Purkinje cell (primary cell): Measurements from ENCODE around the gene MRPS11. TPM values are rescaled to one million over a fixed set of nuclear protein-coding genes. Genes with fewer than 3 reads are reported as not detected.

Source experiments
- polyA plus RNA-seq: library from polyadenylated mRNA; unstranded; fragments of >200 nt; fragmentation: Nextera tagmentation; gene quantifications from 2 replicates; pipeline ENCODE4 v1.2.1, GENCODE V29; 2014

Gene MRPS11
- 74.9 and 84.9 TPM in 2 replicates for polyA plus RNA-seq

GRCh38 chr15:88467073-88467934 lies at the start of gene MRPS11, which contains the start of gene MRPL46:
MRPS11 (plus strand) TSS chr15:88467708; CDS start chr15:88467718, 10 bp downstream.
MRPL46 (minus strand) TSS chr15:88467388; CDS start chr15:88467377, 11 bp downstream.

Other genes starting within 250 kb of the MRPS11 start
- gene NTRK3, start 211.0 kb upstream of the MRPS11 start, polyA plus RNA-seq: 20.6 and 23.4 TPM in 2 replicates
- gene MRPL46, start 320 bp upstream of the MRPS11 start, polyA plus RNA-seq: 36.4 and 42.7 TPM in 2 replicates
- gene DET1, start 79.0 kb downstream of the MRPS11 start, polyA plus RNA-seq: 1.4 and 2.1 TPM in 2 replicates
- 3.6 and 4.6 TPM in 2 replicates for gene AEN, start 153.6 kb downstream of the MRPS11 start, polyA plus RNA-seq
- gene ISG20, start 171.3 kb downstream of the MRPS11 start, polyA plus RNA-seq: 3.4 TPM in 1 of 2 replicates, not detected in the other